OCI-LY1 (cell line): ENCODE data around the gene TRIM37.

Source experiments
- H2AFZ ChIP-seq: fragments of 200-600 bp; sonication (generic), shearing (Covaris generic); 2 replicates; pipeline ENCODE4 v1.6.0; 2014; ENCODE audit warnings: antibody characterized with exemption, mild to moderate bottlenecking, low read length
- H3F3A ChIP-seq: fragments of 200-600 bp; sonication (generic), shearing (Covaris generic); 2 replicates; pipeline ENCODE4 v1.6.0; 2014; ENCODE audit warnings: mild to moderate bottlenecking, antibody characterized with exemption, low read length, moderate library complexity; ENCODE audit not compliant: insufficient read depth
- H3K27ac ChIP-seq: fragments of 200-600 bp; sonication (generic); 2 replicates; pipeline ENCODE4 v1.5.1; 2014; ENCODE audit warnings: low read length, mixed run types, mild to moderate bottlenecking, low read depth; ENCODE audit not compliant: poor library complexity, severe bottlenecking
- H3K27me3 ChIP-seq: fragments of 200-600 bp; sonication (generic); 2 replicates; pipeline ENCODE4 v1.6.0; 2014; ENCODE audit warnings: antibody characterized with exemption, mild to moderate bottlenecking, low read length, moderate library complexity; ENCODE audit not compliant: insufficient read depth
- H3K36me3 ChIP-seq: fragments of 200-600 bp; sonication (generic); 2 replicates; pipeline ENCODE4 v1.6.1; 2014; ENCODE audit warnings: mild to moderate bottlenecking, antibody characterized with exemption, low read length, moderate library complexity, mixed read lengths; ENCODE audit not compliant: insufficient read depth
- H3K4me1 ChIP-seq: fragments of 200-600 bp; sonication (generic); 2 replicates; pipeline ENCODE4 v1.5.1; 2014; ENCODE audit warnings: mild to moderate bottlenecking, low read length, moderate library complexity; ENCODE audit not compliant: insufficient read depth, severe bottlenecking
- H3K4me2 ChIP-seq: fragments of 200-600 bp; sonication (generic), shearing (Covaris generic); 2 replicates; pipeline ENCODE4 v1.6.1; 2014; ENCODE audit warnings: low read length
- H3K4me3 ChIP-seq: fragments of 200-600 bp; sonication (generic); 2 replicates; pipeline ENCODE4 v1.5.1; 2014; ENCODE audit warnings: low read length, low read depth, mild to moderate bottlenecking, mixed read lengths; ENCODE audit not compliant: poor library complexity, severe bottlenecking
- H3K79me2 ChIP-seq: fragments of 200-600 bp; shearing (Covaris generic); 2 replicates; pipeline ENCODE4 v1.6.1; 2016; ENCODE audit warnings: mixed run types, low read length, mixed read lengths; ENCODE audit not compliant: insufficient read depth
- H3K9ac ChIP-seq: fragments of 200-600 bp; sonication (generic), shearing (Covaris generic); 2 replicates; pipeline ENCODE4 v1.6.1; 2014; ENCODE audit warnings: mild to moderate bottlenecking, low read length, mixed read lengths
- H3K9me2 ChIP-seq: fragments of 200-600 bp; sonication (generic), shearing (Covaris generic); 2 replicates; pipeline ENCODE4 v1.6.1; 2014; ENCODE audit warnings: low read depth, mild to moderate bottlenecking, low read length, mixed read lengths
- H3K9me3 ChIP-seq: fragments of 200-600 bp; shearing (Covaris generic); 2 replicates; pipeline ENCODE4 v1.6.1; 2014; ENCODE audit warnings: low read length, mixed read lengths
- H4K20me1 ChIP-seq: fragments of 200-600 bp; sonication (generic), shearing (Covaris generic); 2 replicates; pipeline ENCODE4 v1.6.0; 2016; ENCODE audit warnings: mild to moderate bottlenecking, low read length; ENCODE audit not compliant: insufficient read depth
- EZH2 ChIP-seq: fragments of 200-600 bp; sonication (generic), shearing (Covaris generic); IDR thresholded peaks from 2 replicates; pipeline ENCODE4 v1.8.0; 2017; ENCODE audit warnings: borderline replicate concordance, mixed run types, mild to moderate bottlenecking, antibody characterized with exemption, low read length, moderate library complexity, mixed read lengths
- TF ChIP-seq, protein P1 (sequence below): fragments of 200-600 bp; sonication (generic), shearing (Covaris generic); IDR thresholded peaks from 2 replicates; pipeline ENCODE4 v1.5.1; 2017; ENCODE audit warnings: mild to moderate bottlenecking, antibody characterized with exemption, low read length, moderate library complexity, mixed read lengths

TRIM37 gene

DNA sequence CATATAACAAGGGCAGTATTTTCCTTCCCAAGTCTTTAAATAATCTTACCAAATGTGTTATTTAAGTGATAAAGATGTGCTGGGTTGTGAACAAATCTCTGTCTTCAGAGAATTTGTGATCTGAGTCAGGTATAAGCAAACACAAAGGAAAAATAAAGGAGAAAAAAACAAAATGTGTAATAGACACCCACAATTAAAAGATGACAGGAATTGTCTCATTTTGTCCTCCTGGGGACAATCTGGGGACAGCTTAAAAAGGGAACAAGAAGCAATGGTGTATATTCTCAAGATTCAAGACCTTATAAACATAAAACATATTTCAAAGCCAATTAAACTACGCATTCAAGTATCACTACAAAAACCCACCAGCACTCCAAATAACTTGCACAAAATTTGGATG, 107.2 kb downstream of the TRIM37 start:
- Histone ChIP-seq H3K27ac (no peak overlapping the region), H2AFZ (no peak overlapping the region), H3K36me3 (peaks cover 43% of the 10 kb centered on the region)

DNA sequence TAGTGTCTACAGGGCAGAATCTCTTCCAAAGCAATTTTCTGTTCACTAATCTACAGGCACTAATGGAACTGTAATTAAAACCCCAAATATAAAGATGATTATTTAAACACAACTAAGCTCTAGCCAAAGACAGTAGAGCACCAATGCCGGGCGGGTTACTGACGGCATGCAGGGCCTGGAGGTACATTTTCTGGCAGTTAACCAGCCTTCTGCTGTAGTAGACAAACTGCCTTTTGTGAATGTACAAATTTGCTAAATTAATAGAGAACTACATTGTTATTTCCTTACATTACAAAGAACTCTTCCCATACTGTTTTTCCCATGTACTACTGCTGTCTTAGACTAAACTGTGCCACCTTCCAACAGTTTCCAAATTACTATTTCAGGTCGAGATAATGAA, 107.8 kb downstream of the TRIM37 start:
- no peak overlapping the region for H3K27ac ChIP-seq
- TF ChIP-seq, protein P1, sequence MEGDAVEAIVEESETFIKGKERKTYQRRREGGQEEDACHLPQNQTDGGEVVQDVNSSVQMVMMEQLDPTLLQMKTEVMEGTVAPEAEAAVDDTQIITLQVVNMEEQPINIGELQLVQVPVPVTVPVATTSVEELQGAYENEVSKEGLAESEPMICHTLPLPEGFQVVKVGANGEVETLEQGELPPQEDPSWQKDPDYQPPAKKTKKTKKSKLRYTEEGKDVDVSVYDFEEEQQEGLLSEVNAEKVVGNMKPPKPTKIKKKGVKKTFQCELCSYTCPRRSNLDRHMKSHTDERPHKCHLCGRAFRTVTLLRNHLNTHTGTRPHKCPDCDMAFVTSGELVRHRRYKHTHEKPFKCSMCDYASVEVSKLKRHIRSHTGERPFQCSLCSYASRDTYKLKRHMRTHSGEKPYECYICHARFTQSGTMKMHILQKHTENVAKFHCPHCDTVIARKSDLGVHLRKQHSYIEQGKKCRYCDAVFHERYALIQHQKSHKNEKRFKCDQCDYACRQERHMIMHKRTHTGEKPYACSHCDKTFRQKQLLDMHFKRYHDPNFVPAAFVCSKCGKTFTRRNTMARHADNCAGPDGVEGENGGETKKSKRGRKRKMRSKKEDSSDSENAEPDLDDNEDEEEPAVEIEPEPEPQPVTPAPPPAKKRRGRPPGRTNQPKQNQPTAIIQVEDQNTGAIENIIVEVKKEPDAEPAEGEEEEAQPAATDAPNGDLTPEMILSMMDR = no peak
- TF ChIP-seq EZH2 = no peak

More for the DNA sequence above, 107.2 kb downstream of the TRIM37 start:
- H3K27me3 ChIP-seq = no peaks in the 10 kb centered on the region
- no peaks in the 10 kb centered on the region for H3K9me3 ChIP-seq
- no peaks in the 10 kb centered on the region for H4K20me1 ChIP-seq
- H3F3A ChIP-seq = no peaks in the 10 kb centered on the region
- H3K4me1 ChIP-seq = peaks cover 18% of the 10 kb centered on the region
- H3K9ac ChIP-seq = no peak overlapping the region
- TF ChIP-seq EZH2 = no peak
- TF ChIP-seq, protein P1 = no peak
- no peaks in the 10 kb centered on the region for H3K79me2 ChIP-seq
- no peaks in the 10 kb centered on the region for H3K9me2 ChIP-seq
- no peak overlapping the region for H3K4me3 ChIP-seq
- no peak overlapping the region for H3K4me2 ChIP-seq

DNA sequence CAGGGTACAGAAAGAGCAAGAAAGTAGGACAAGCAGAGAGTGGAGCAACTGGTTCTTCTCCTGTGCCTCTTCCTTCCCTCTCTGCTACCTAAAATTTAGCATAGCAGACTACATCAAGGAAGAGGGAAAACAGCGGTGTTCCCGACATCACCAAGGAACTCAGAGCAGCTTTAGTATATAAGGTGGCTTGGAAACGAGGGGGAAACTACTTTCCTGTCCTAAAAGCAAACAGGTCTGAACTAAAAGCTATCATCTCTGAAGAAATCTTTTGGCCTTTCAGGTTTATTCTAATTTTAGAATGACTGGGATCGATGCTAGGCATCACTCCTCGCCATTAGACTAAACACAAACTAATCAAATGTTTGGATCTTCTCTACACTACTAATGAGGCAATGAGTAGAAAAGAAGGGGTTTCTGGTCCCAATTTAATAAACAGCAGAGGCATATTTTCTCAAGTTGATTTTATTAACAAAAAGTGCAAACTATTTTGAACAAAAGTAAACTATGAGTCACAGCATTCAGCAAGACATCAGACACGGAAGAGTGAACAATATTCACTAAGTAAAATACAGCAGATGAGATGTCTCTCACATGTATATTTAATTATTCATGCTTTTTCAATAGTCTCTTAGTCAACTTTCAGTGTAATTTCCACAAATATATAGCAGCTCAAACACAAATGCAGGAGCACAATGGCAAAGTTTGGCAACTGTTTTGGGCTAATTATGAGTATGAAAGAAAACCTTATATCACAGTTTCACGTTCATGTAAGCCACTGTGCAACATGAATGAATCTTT, 108.7 kb downstream of the TRIM37 start:
- Histone ChIP-seq H3K9me3 (no peaks in the 10 kb centered on the region), H3K9me2 (no peaks in the 10 kb centered on the region), H2AFZ (no peak overlapping the region), H3K4me2 (no peak overlapping the region), H4K20me1 (no peaks in the 10 kb centered on the region), H3K4me3 (no peak overlapping the region), H3K27me3 (no peaks in the 10 kb centered on the region), H3K36me3 (peaks cover 49% of the 10 kb centered on the region), H3F3A (no peaks in the 10 kb centered on the region), H3K9ac (no peak overlapping the region), H3K4me1 (peaks cover 18% of the 10 kb centered on the region), H3K79me2 (no peaks in the 10 kb centered on the region), H3K27ac (no peak overlapping the region)
- TF ChIP-seq EZH2 = no peak
- TF ChIP-seq, protein P1 = no peak

More for the DNA sequence above, 107.8 kb downstream of the TRIM37 start:
- H3F3A ChIP-seq = no peaks in the 10 kb centered on the region
- H3K4me3 ChIP-seq = no peak overlapping the region
- H3K27me3 ChIP-seq = no peaks in the 10 kb centered on the region
- peaks cover 18% of the 10 kb centered on the region for H3K4me1 ChIP-seq
- H3K9ac ChIP-seq = no peak overlapping the region
- H3K9me2 ChIP-seq = no peaks in the 10 kb centered on the region
- peaks cover 43% of the 10 kb centered on the region for H3K36me3 ChIP-seq
- H4K20me1 ChIP-seq = no peaks in the 10 kb centered on the region
- H3K9me3 ChIP-seq = no peaks in the 10 kb centered on the region
- H3K4me2 ChIP-seq = no peak overlapping the region
- no peak overlapping the region for H2AFZ ChIP-seq
- H3K79me2 ChIP-seq = no peaks in the 10 kb centered on the region
